Uterus (tissue), 2 donors: Measurements from ENCODE around the gene CCSER2.

Experiments used
- CTCF ChIP-seq, 4 experiments: fragments of 200-600 bp in 2 of 4; fragments of 450-650 bp in 2 of 4; sonication (generic) in 2 of 4; IDR thresholded peaks; one replicate each; pipeline ENCODE4 v1.5.1; 2016 to 2019; ENCODE audit warnings: antibody characterized with exemption in 4 of 4, mild to moderate bottlenecking in 2 of 4, moderate library complexity in 1 of 4
- POLR2A ChIP-seq, 2 donors: fragments of 450-650 bp; IDR thresholded peaks; one replicate each; pipeline ENCODE4 v1.6.1; 2016; ENCODE audit warnings: antibody characterized with exemption in 2 of 2, mild to moderate bottlenecking in 1 of 2, moderate library complexity in 1 of 2

GRCh38 chr10:84340187-84340586 is 11.8 kb downstream of the CCSER2 start:
- TF ChIP-seq CTCF (IDR thresholded peaks at IDR 0.05) (no peak), POLR2A (IDR thresholded peaks at IDR 0.05) (no peak)
